ENCODE results near the gene LRRC27.

DNA sequence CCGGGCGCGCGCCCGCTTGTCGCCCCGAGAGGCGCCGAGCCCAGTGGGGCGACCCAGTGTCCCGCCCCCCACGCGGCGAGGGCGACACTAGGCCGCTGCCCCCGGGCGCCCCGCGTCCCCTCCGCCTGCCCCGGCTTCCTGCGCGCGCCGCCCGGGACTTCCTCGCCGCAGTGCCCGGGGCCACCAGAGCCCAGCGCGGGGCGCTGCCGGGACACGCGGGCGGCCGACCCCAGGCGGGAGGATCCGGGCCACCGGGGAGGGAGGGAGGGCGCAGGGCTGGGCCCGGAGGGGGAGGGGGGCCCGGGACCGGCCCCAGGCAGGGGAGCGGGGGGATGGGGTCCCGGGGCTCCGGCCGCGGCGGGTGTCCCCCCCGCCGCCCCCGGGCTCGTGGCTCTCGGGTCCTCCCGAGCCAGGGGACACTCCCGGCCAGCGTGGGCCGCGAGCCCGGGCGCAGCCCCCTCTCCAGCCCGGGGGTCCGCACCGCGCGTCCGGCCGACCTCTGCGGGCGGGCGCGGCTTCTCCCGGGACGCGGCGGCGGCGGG, 64.6 kb downstream of the LRRC27 start:
- TF ChIP-seq, protein P1, sequence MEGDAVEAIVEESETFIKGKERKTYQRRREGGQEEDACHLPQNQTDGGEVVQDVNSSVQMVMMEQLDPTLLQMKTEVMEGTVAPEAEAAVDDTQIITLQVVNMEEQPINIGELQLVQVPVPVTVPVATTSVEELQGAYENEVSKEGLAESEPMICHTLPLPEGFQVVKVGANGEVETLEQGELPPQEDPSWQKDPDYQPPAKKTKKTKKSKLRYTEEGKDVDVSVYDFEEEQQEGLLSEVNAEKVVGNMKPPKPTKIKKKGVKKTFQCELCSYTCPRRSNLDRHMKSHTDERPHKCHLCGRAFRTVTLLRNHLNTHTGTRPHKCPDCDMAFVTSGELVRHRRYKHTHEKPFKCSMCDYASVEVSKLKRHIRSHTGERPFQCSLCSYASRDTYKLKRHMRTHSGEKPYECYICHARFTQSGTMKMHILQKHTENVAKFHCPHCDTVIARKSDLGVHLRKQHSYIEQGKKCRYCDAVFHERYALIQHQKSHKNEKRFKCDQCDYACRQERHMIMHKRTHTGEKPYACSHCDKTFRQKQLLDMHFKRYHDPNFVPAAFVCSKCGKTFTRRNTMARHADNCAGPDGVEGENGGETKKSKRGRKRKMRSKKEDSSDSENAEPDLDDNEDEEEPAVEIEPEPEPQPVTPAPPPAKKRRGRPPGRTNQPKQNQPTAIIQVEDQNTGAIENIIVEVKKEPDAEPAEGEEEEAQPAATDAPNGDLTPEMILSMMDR (IDR thresholded peaks at IDR 0.05), result peak in 3 of 5 experiments; percentile 21 to 52 (median 32)
- no peak for TF ChIP-seq POLR2A (IDR thresholded peaks at IDR 0.05)

Measured in transverse colon (tissue), 3 donors.